Activated CD4-positive, alpha-beta T cell treated with anti-CD3 and anti-CD28 coated beads, Interleukin-2, amount 50 U/mL, for 4 hours (primary cell): ENCODE data around the gene STX12.
"Not testable (repeated sequence)": the region's sequence is repeated elsewhere in the genome, so short reads cannot be mapped to it uniquely, and the experiment has no call there.

Experiments
- DNase-seq, 2 experiments: peaks; one replicate each; pipeline ENCODE4 v3.0.0-alpha.2; 2020

STX12 gene

DNA sequence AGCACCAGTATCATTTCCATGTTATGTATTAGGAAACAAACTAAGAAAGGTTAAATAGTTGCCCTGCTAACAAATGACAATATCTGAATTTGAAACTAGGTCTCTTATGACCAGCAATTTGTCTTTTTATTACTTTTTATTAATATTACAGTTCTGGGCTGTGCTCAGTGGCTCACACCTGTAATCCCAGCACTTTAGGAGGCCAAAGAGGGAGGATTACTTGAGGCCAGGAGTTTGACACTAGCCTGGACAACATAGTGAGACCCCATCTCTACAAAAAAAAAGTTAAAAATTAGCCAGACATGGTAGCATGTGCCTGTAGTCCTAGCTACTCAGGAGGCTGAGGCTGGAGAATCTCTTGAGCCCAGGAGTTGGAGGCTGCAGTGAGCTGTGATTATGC, 3.3 kb downstream of the STX12 start:
- DNase-seq = not testable (repeated sequence)

DNA sequence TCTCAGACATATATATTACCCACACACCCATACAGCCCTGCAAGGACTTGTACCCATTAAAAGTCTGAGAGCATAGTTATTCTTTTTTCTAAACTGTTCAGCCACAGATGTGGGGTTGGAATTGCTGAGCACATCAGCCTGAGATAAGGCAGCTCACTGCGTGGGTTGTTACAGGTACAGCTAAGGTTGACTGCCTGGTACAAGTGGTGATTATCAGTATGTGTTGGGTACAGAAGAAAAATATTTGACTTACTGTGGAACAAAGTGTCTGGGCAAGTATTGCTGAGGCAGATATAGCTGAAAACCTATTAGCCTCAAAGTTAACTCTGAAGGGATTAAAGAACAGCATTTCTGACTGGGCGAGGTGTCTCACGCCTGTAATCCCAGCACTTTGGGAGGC, 5.0 kb downstream of the STX12 start:
- no peak for DNase-seq

DNA sequence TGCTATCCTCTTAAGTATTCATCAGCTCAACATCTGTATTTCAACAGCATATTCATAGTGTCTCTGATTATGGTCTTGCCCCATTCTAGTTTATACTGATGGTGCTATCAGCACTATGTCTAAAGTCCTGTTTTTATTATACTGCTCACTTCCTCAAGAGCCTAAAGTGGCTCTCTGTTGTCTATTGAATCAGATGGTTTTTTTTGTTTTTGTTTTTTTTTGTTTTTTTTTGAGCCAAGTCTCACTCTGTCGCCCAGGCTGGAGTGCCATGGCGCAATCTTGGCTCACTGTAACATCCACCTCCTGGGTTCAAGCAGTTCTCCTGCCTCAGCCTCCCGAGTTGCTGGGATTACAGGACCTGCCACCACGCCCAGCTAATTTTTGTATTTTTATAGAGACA, 6.1 kb downstream of the STX12 start:
- DNase-seq = no peak

DNA sequence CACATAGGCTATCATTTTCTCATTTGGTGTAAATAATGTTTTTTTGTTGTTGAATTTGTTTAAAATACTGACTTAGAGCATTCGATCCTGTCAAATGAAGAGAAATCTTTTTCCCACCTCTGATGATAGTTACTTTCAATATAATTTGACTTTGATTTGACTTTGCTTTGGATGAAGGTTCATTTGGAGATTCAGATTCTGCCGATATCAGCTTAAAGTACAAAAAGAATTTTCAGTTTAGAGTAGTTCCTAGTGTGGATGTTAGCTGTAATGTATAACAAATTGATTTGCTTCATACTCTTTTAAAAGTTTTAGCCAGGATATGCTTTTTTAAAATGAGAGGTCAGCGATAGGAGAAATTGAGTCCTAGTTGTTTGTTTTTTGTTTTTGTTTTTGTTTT, 9.9 kb downstream of the STX12 start:
- no peak for DNase-seq

DNA sequence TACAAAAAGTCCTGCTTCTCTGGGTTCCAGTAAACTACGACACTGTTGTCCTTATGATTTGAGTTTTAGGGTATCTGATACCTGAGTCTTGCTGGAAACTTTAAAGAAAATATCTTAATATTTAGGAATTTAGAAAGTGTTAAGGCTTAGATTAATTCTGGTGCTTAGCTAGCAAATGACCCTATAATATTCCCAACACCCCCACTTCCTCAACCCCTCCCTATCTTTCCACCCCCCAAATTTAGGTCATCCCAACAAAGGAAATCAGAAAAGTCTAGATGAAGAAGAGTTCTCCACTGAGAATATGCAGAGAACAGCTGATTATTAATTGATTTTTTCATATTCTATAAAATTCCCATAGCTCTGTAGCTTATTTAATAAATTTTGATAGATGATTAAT, 11.7 kb downstream of the STX12 start:
- no peak for DNase-seq

DNA sequence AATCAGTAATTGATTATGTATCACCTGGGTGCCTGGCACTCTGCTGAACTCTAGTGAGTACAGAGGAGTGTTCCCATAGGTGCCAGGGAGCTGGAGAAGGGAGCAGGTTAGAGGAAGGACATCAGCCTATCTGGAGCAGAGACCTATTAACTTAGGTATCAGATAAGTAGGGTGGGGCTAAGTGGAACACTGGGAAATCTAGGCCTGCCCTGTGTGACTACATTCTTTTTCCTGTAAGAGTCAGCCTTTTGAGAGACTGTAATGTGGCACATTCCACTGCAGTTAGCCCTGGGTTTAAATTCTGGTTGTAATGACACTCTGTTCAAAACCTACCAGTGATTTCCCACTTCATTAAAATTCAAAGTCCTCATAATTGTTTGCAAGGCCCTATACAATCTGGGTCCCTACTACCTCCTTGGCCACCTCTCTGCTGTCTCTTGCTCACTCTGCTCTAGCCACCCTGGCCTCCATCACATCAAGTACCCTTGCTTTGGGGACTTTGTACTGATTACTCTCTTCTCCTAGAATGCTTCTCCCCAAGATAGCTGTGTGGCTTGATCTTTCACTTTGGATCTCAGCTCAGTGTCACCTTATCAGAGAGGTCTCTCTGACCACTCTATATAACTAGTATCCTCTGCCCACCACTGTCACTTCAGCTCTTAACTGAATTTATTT, 12.9 kb downstream of the STX12 start:
- no peak for DNase-seq

DNA sequence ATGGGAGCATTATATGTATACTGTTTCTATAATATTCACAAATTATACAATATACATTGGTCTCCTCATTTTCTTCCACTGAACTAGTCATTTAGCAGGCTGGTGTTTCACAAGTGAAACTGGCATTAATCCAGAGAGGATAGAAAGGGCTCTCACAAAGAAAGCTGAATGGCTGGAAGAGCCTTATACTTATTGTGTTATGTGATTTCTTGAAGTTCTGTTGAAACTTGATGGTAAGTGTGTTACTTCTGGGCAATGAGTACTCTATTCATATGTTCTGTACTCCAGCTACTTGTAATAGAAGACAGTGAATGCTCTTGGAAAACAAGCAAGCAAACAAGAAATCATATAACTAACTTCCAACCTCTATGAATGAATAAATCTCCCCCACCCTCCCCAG, 14.9 kb downstream of the STX12 start:
- DNase-seq = no peak

DNA sequence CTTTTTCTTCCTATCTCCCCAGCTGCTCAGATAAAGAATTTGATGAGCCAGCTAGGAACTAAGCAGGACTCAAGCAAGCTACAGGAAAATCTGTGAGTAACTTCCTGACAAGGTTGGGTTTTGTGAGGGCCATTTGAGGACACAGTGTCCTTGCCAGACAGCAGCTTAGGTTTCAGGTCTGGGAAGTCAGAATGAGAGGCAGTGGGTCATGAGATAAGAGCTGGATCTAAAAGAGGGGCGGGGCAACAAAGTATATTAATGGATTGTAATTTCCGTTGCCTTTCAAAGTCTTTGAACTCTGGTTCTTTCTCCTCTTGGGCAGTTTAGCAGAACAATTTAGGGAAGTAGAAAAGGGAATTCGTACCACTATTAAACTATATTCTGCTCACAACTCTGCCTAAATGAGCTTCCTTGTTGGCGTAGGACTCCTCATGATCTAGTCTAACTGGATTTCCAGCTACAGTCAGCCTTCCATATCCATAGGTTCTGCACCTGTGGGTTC, 16.6 kb downstream of the STX12 start:
- no peak for DNase-seq

DNA sequence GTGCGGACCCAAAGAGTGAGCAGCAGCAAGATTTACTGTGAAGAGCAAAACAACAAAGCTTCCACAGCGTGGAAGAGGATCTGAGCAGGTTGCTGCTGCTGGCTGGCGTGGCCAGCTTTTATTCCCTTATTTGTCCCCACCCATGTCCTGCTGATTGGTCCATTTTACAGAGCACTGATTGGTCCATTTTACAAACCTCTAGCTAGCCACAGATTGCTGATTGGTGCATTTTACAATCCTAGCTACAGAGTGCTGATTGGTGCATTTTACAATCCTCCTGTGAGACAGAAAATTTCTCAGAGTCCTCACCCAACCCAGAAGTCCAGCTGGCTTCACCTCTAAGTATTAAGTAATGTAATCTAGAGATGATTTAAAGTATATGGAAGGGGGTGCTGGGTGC, 17.3 kb downstream of the STX12 start:
- DNase-seq = not testable (repeated sequence)

DNA sequence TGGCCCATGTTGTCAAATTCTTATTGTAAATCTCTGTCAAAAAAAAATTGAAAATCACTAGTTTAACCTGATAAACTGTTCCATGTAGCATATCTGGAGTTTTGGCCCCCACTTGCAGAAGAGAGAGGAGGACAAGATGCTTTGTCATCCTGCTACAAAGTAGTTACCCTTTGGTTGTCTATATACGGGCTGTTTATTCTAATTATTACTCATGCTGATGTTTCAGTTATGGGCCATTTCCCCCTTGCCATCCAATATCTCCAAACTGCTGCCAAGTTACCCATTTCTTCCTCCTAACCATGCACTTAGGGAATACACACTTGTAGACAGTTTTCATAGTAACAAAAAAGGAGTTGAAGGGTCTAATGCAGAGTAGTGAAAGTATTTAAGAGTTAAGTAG, 22.6 kb downstream of the STX12 start:
- no peak for DNase-seq

DNA sequence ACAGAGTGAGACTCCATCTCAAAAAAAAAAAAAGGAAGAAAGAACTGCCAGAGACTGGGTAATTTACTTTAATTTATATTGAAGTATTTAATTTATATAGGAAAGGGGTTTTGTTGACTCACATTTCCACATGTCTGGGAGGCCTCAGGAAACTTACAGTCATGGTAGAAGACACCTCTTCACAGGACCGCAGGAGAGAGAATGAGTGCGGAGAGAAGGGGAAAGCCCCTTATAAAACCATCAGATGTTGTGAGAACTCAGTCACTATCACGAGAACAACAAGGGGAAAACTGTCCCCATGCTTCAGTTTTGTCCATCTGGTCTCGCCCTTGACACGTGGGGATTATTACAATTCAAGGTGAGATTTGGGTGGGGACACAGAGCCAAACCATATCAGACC, 31.8 kb downstream of the STX12 start:
- DNase-seq = peak in 1 of 2 experiments; percentile 5

DNA sequence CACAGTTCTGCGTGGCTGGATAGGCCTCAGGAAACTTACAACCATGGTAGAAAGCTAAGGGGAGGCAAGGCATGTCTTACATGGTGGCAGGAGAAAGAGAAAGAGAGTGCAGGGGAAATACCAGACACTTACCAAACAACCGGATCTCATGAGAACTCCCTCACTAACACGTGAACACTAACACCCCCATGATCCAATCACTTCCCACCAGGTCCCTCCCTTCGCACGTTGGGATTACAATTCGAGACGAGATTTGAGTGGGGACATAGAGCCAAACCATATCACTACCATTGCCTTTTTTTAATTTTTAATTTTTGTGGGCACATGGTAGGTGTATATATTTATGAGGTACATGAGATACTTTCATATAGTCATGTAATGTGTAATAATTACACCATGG, 33.7 kb downstream of the STX12 start:
- no peak for DNase-seq

DNA sequence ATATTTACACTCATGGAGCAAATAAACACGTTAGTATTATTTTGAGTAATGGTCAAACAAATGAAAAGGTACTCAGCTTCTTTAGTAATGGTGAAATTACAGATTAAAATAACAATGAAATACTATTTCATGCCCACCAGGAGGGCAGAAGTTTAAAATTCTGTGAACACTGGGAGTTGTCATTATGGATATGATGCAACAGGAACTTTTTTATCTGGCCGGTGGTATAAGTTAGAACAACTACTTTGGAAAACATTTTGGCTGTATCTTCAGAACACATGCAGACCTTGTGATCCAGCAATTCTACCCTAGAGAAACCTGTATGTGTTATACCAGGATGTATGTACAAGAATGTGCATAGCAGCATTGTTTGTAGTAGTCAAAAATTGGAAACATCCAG, 34.4 kb downstream of the STX12 start:
- DNase-seq = no peak

DNA sequence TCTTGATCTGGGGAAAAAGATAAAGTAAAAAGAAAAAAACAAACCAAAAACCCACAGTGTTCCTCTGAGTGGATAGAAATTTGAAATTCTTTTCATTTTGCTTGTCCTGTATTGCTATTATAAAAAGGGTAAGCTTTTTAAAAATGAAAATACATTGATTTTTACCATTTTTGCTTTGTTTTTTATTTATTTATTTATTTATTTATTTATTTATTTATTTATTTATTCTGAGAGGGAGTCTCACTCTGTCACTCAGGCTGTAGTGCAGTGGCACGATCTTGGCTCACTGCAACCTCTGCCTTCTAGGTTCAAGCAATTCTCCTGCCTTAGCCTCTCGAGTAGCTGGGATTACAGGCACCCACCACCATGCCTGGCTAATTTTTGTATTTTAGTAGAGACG, 35.1 kb downstream of the STX12 start:
- DNase-seq = not testable (repeated sequence)

DNA sequence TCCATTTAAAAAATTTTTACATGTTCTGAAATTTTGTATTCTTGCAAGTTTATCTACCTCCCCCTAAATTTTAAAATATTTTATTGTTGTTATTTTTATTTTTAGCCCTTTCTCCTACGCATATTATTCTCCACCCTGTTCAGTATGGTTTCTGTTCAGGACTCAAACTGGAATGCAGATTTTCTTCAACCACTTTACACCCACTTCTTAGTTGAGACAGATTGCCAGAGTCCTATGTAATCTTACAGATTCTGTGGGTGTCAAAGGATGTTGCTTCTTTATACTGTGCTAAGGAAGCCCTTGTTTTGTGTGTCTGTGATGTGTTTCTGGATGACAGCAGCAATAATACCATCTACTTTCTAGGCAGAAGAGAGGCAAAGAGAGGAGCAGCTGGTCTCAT, 36.9 kb downstream of the STX12 start:
- DNase-seq = no peak

DNA sequence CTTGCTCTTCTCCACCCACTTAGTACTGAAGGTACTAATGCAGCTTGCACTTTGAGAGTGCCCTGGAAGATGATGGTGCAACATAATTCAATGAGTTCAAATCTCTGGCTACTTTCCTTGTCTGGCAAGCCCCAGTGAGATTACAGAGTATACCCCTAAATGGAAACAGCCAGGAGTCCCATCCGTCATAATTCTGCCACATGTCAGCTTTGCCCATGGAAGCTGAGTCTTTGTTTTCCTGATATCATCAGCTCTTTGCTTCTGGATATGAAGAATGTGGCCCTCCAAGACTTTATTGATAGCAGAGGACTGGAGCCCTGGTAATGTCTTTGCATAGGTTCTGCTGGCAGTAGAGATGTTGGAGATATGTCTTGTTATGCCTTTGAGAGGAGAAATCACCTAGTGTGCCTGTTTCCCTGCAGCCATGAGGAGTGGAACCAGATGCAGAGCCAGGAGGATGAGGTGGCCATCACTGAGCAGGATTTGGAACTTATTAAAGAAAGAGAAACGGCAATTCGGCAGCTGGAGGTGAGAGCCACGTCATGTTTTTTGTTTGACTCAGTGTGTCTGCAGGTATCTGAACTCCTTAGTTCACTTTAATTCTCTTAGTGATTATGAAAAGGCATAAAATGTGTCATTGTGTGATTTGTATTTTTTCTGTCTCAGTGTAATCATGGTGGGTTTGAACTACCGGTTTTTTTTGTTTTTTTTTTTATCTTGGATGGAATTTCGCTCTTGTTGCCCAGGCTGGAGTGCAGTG, 38.9 kb downstream of the STX12 start:
- DNase-seq = no peak

DNA sequence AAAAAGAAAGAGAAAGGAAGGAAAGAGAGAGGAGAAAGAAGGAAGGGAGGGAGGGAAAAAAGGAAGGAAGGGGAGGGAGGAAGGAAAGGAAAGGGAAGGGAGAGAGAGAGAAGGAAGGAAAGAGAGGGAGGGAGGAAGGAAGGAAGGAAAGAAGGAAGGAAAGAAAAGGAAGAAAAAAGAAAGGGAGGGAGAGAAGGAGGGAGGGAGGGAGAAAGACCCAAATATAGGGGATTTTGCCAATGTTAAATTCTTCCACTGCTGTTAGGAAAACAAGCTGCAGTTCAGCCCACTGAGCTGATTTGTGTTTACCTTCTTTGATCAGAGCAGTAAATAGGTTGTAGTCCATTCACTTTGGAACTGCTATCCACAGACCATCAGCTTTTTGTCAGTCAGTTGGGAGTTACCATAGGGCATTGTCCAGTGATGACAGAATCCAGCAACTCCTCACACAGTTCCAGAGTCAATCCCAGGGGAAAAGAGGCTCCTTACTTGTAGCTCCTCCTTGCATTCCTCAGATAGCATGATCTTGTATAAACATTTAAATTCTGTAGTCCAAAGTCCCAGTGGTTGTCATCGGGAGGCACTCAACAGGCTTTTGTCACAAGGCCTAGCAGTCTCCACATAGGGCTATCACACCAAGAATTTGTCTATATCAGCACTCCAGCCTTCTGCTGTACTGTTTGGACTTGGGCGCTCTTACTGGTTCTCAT, 44.1 kb downstream of the STX12 start:
- no peak for DNase-seq

DNA sequence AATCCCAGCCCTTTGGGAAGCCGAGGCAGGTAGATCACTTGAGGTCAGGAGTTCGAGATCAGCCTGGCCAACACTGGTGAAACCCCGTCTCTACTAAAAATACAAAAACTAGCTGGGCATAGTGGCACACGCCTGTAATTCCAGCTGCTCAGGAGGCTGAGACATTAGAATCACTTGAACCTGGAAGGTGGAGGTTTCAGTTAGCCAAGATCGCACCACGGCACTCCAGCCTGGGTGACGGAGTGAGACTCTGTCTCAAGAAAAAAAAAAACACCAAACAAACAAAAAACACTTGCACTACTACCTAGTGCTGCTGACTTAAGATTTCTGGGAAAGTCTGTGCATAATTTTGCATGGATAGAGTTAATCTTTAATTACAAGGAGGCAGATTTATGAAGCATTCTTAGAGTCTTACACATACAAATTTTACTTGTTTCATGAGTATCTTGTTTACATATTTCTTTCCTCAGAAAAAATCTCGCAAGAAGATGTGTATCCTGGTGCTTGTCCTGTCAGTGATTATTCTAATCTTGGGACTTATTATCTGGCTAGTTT, 48.8 kb downstream of the STX12 start:
- DNase-seq = no peak

DNA sequence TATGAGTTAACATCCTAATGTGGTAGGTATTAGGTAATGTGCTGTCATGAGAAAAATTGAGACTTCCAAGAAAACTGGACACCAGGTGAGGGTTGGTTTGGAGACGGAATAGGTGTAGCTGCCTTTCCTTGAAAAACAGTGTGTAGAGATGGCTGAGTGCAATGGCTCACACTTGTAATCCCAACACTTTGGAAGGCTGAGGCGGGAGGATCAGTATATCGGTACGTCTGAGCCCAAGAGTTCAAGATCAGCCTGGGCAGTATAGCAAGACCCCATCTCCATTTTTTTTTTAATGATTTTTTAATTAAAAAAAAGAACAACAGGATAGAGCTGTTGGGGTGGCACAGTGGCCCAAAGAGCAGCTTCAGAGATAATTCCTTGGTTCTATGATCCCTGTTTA, 50.8 kb downstream of the STX12 start:
- DNase-seq = no peak

DNA sequence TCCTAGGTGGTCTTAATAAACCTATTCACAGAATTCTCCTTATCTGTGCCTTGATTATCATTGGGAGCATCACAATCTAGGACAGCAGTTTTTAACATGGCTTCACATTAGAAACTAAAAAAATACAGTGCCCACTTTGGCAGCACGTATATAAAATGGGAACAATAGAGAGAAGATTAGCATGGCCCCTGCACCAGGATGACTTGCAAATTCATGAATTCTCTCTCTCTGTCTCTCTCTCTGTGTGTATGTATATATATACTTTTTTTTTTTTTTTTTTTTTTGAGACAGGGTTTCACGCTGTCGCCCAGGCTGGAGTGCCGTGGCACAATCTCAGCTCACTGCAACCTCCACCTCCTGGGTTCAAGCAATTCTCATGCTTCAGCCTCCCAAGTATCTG, 51.4 kb downstream of the STX12 start:
- DNase-seq = no peak

DNA sequence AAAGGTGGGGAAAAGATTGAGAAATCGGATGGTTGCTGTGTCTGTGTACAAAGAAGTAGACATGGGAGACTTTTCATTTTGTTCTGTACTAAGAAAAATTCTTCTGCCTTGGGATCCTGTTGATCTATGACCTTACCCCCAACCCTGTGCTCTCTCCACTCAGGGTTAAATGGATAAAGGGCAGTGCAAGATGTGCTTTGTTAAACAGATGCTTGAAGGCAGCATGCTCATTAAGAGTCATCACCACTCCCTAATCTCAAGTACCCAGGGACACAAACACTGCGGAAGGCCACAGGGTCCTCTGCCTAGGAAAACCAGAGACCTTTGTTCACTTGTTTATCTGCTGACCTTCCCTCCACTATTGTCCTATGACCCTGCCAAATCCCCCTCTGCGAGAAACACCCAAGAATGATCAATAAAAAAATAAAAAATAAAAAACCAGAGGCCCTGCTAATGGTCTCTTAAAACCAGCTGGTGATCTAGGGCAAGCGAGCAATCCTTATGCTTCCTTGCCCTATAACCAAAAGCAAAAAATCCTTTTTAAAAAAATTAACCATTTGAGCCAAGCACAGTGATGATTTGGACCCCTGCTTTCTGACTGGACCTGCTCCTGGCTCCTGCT, 56.4 kb downstream of the STX12 start:
- DNase-seq = not testable (repeated sequence)

DNA sequence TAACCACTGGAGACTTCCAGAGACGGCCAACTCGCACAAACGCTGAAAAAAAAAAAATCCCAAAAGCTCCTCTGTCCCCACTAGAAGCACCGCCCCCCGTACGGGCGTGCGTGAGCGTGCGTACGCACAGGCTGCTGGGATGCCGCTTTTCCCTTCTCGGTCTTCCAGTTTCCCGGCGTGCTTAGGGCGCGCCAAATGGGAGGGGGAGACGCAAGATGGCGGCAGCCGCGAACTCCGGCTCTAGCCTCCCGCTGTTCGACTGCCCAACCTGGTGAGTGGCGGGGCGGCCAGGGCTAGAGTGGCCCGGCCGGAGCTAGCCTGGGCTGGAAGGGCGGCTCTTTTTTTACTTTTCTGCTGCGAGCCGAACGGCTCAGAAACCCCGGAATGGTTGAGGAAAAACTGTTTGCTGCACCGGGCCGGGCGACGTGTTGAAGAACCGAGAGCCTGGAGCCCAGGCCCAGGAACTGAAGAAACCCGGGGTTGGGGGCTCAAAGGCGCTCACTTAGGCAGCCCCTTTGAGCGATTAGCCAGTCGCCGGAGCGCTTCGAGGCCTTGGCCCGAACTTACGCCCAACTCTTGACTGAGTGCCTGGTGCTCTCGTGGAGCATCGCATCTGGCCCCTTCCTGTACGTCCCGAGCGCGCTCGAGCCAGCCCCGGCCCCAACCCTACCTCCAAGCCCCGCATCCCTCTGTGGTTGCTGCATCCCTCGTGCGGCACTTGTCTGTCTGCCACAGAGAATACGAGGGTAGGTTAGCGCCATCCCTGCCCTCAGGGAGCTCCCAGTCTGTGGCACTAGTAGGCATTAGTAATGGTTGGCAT, 57.8 kb downstream of the STX12 start, which contains the start of gene PPP1R8:
TSS of gene PPP1R8 (plus strand) at position 162 of the 820 bp plus-strand sequence. CDS start at position 216, 54 bp downstream.
- DNase-seq = peak; percentile 85
